ENCODE results near the gene GAS7. TPM values are rescaled to one million over a fixed set of nuclear protein-coding genes. Genes with fewer than 3 reads are reported as not detected.

GAS7 gene
- total RNA-seq, 1 experiment from 2014 or later, result 6.0 TPM

DNA sequence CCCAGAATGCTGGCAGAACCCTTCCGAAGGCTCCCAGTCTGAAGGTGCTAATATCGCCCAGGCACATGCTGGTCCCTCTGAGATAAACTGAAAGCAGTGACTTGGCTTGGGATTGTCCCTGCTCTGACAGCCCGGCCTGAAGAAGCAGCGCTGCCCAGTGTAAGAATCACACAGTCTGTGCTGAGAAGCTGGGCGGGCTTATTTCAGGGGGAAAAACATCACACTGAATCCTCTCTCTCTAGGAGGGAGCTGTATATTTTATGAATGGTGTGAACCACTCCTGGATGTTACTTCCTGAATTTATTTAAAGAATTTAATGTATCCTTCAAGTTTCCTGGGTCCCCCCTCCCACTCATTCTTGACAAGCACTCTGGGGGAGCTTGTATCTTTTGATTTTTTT, 36.3 kb downstream of the GAS7 start:
- H3K14ac ChIP-seq (ENCODE audit: insufficient read depth, low read length), result no peak overlapping the region
- WGBS (ENCODE audit: extremely low coverage, insufficient read length, low lambda C conversion rate), result no CpG with 5 or more reads among the region's 5 CpGs
- Mint-ChIP-seq H3K36me3 (ENCODE audit: insufficient read depth in 1 of 3, low read depth in 3 of 3) (no peaks in the 10 kb centered on the region; a peak in 1 of 7 replicates), H3K4me1 (0 out of 4 replicates have a peak, but pooled peaks cover 0 to 3% of the 10 kb centered on the region in 2 experiments), H3K9me3 (no peaks in the 10 kb centered on the region), H3K4me3 (no peak overlapping the region), H3K27me3 (ENCODE audit: low read depth) (no peaks in the 10 kb centered on the region), H3K27ac (peak overlapping the region in 1 of 3 experiments; percentile 70; a peak in 1 of 7 replicates)
- H3K18ac ChIP-seq (ENCODE audit: insufficient read length, low read depth, low read length), result no peak overlapping the region
- no peak overlapping the region for H4K5ac ChIP-seq (ENCODE audit: insufficient read length, low read depth, low read length)
- no peaks in the 10 kb centered on the region for H3K4me1 ChIP-seq (ENCODE audit: insufficient read depth, low read length)
- H3T11ph ChIP-seq (ENCODE audit: low read length), result no peak overlapping the region
- no peak overlapping the region for H2BK20ac ChIP-seq (ENCODE audit: low read depth, low read length, poor library complexity, severe bottlenecking)
- H3K27ac ChIP-seq (ENCODE audit: insufficient read length, low read depth, low read length), result no peak overlapping the region
- no peak overlapping the region for H2BK12ac ChIP-seq (ENCODE audit: insufficient read length, low read depth, low read length)
- H3K23me2 ChIP-seq (ENCODE audit: insufficient read length, low read depth, low read length, poor library complexity, severe bottlenecking), result no peaks in the 10 kb centered on the region
- no peaks in the 10 kb centered on the region for H3K79me1 ChIP-seq (ENCODE audit: insufficient read depth, low read depth, low read length, poor library complexity, severe bottlenecking)
- no peak overlapping the region for H2AFZ ChIP-seq (ENCODE audit: low read length)
- H3K23ac ChIP-seq (ENCODE audit: insufficient read length, low read depth, low read length), result no peak overlapping the region
- no peaks in the 10 kb centered on the region for H3K27me3 ChIP-seq (ENCODE audit: insufficient read depth, low read length)
- TF ChIP-seq, protein P1, sequence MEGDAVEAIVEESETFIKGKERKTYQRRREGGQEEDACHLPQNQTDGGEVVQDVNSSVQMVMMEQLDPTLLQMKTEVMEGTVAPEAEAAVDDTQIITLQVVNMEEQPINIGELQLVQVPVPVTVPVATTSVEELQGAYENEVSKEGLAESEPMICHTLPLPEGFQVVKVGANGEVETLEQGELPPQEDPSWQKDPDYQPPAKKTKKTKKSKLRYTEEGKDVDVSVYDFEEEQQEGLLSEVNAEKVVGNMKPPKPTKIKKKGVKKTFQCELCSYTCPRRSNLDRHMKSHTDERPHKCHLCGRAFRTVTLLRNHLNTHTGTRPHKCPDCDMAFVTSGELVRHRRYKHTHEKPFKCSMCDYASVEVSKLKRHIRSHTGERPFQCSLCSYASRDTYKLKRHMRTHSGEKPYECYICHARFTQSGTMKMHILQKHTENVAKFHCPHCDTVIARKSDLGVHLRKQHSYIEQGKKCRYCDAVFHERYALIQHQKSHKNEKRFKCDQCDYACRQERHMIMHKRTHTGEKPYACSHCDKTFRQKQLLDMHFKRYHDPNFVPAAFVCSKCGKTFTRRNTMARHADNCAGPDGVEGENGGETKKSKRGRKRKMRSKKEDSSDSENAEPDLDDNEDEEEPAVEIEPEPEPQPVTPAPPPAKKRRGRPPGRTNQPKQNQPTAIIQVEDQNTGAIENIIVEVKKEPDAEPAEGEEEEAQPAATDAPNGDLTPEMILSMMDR (conservative IDR thresholded peaks at IDR 0.05), result no peak
- no peaks in the 10 kb centered on the region for H3K79me2 ChIP-seq (ENCODE audit: insufficient read depth, low read length)
- H3K4me2 ChIP-seq (ENCODE audit: insufficient read depth, insufficient read length, low read length), result no peak overlapping the region
- H4K91ac ChIP-seq (ENCODE audit: insufficient read length, low read depth, low read length), result no peak overlapping the region
- H3K56ac ChIP-seq (ENCODE audit: insufficient read length, low read depth, low read length), result no peak overlapping the region
- H4K8ac ChIP-seq (replicated peaks; ENCODE audit: insufficient read length, low read depth, low read length), result no peak overlapping the region
- H2AK5ac ChIP-seq (ENCODE audit: insufficient read length, low read length), result no peak overlapping the region
- no peak overlapping the region for H2BK5ac ChIP-seq (ENCODE audit: insufficient read length, low read length)
- H3K9me3 ChIP-seq (ENCODE audit: control insufficient read depth, low read depth, low read length), result no peaks in the 10 kb centered on the region
- DNase-seq, result no peak
- H3K9ac ChIP-seq (ENCODE audit: extremely low read depth, insufficient read length, low read length), result no peak overlapping the region
- H4K20me1 ChIP-seq (ENCODE audit: control insufficient read depth, insufficient read depth, insufficient read length), result no peaks in the 10 kb centered on the region
- no peak overlapping the region for H2BK120ac ChIP-seq (ENCODE audit: low read depth, low read length, poor library complexity, severe bottlenecking)
- H2BK15ac ChIP-seq (ENCODE audit: low read depth, low read length), result no peak overlapping the region
- H3K4ac ChIP-seq (ENCODE audit: low read depth, low read length), result no peak overlapping the region
